HG02840 (cell line): Measurements from ENCODE around the gene GOLGA3.
"Not testable (repeated sequence)": the region's sequence is repeated elsewhere in the genome, so short reads cannot be mapped to it uniquely, and the experiment has no call there.

Experiments used
- ATAC-seq: cut with Tn5 transposase; IDR thresholded peaks from one replicate; pipeline ENCODE4 v1.9.1; 2021; ENCODE audit warnings: mild to moderate bottlenecking, moderate library complexity, moderate number of reproducible peaks; ENCODE audit not compliant: unreplicated experiment, low FRiP score

GOLGA3 gene

GRCh38 chr12:132781938-132782337 lies 46.7 kb downstream of the GOLGA3 start:
- ATAC-seq = no peak

- ATAC-seq = no peak
Observed at GRCh38 chr12:132779781-132780353, 48.8 kb downstream of the GOLGA3 start.

DNA sequence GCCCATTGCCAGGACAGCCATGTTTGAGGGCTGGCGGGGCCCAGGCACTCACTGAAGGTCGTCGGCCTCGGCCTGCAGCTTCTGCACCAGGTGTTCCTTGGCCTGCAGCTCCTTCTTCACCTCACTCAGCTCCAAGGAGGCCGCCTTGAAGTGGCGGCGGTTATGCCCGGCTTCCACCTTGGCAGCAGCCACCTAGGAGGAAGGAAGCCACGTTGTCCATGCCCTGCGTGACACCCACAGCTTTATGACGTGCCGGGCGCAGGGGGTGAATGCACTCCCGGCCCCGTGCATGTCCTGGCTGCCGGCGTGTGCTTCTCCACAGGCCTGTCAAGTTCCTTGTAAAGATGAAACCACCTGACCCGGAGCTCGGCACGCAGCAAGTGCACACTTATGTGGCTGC lies 51.1 kb downstream of the GOLGA3 start:
- no peak for ATAC-seq

DNA sequence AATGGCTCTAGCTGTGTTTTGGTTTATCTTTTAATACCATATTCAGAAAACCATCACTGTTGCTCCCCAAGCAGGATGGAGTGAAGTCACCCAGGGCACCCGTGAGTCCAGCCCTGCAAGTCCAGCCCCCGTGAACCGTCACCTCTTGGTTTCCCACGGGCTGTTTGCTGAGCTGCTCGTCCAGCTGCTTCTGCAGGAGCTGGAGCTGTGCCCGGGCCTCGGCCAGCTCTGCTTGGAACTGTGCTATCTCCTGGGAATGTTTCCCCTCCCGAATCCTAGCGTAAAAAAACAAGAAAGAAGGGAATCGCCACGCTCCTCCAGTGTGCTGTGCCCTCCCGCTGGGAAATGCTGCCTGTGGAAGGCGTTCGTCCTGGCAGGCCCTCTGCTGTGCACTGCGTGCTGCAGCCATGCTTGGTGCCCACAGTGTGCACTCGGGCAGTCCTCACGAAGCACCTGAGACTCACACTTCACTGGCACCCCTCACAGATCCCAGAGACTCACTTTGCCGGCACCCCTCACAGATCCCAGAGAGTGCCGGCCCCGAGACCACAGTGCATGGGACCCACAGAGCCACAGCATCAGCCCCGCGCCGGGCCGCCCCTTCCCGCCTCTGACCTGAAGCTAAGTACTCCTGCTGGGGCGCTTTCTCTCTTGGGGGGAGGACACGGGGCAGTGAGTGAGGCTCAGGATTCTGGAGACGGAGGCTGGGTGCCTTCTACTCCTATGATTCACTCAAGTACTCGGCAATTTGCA lies 51.7 kb downstream of the GOLGA3 start:
- no peak for ATAC-seq

DNA sequence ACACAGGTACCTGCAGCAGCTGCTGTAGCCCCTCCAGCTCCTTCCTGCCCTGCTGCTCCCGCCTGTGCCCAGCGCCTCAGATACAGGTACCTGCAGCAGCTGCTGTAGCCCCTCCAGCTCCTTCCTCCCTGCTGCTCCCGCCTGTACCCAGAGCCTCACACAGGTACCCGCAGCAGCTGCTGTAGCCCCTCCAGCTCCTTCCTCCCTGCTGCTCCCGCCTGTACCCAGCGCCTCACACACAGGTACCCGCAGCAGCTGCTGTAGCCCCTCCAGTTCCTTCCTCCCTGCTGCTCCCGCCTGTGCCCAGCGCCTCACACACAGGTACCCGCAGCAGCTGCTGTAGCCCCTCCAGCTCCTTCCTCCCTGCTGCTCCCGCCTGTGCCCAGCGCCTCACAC lies 52.4 kb downstream of the GOLGA3 start:
- ATAC-seq = not testable (repeated sequence)

- no peak for ATAC-seq
Observed at GRCh38 chr12:132775502-132776229, 53.0 kb downstream of the GOLGA3 start.

DNA sequence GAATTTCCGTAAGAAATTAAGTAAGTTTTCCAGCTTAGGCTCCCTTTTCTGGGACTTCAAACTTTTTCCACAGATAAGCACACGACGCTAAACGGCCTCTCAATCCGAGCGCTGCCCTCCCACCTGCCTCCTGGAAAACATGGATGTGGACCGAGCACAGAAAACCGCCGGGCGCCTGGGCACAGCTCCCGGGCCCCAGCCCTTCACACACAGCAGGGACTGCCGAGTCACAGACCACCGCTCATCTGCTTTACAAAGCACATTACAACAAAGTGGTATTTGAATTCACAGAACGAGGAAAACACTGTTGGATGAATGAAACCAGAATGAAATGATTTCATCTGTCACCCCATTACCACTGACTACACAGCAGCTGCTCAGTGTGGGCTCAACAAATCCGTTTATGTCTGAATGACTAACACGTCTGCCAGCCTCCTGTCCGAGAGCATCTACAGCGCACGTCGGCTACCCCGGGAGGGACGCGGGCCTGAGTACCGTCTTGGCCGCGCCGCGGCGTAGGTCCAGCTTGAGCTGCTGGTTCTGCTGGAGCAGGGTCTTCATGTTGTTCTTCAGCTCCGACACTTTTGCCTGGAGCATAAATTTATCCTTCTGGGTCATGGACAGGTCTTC lies 53.9 kb downstream of the GOLGA3 start:
- no peak for ATAC-seq

DNA sequence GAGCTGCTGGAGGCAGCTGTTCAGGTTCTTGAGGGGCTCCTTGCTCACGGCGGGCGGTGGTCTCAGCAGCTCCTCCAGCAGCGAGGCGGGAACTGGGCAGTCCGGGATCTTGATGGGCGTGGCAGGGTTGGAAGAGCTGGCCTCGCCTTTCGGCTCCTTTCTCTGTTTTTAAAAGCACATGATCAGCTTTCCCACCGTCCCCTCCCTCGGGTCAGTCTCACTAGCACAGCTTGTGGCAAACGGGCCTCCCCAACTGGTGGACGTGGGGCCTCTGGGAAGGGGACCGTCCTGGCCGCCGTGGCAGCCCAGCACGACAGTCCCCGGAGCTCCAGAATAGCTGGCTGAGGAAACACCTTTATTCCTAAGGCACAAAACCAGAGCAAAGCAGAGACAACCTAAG lies 54.5 kb downstream of the GOLGA3 start:
- ATAC-seq = no peak

DNA sequence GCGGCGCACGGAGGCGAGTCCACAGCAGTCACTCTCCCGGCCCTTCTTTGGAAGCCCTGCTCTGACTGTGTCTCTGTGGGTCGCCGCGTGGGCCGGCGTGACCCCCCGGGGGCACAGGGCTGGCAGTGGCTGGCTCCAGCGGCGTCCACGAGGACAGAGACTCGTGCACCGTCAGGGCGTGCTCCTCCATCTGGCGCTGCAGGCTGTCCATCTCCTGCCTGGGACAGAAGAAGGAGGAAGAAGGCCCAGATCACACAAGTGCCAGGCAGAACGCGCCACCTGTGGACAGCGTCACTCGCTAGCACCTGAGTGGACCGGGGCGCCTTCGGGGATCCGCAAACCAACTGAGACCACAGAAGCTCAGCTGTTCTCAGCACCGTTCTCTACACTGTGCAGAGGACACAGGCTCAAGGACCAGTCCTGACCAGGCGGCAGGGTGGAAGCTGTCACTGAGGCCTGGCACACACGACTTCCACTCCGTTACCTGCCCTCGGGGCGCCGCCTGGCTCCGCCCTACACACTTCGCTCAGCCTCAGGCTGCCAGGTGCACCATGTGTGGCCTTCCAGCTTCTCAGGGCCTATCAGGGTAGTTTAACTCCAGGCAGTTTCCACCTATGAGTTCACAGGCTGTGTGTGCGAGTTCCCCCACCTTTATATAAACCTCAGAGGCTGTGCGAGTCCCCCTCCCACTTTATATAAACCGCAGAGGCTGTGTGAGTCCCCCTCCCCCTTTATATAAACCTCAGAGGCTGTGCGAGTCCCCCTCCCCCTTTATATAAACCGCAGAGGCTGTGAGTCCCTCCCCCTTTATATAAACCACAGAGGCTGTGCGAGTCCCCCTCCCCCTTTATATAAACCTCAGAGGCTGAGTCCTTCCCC lies 55.4 kb downstream of the GOLGA3 start:
- ATAC-seq = no peak

- no peak for ATAC-seq
Observed at GRCh38 chr12:132772606-132773005, 56.1 kb downstream of the GOLGA3 start.

DNA sequence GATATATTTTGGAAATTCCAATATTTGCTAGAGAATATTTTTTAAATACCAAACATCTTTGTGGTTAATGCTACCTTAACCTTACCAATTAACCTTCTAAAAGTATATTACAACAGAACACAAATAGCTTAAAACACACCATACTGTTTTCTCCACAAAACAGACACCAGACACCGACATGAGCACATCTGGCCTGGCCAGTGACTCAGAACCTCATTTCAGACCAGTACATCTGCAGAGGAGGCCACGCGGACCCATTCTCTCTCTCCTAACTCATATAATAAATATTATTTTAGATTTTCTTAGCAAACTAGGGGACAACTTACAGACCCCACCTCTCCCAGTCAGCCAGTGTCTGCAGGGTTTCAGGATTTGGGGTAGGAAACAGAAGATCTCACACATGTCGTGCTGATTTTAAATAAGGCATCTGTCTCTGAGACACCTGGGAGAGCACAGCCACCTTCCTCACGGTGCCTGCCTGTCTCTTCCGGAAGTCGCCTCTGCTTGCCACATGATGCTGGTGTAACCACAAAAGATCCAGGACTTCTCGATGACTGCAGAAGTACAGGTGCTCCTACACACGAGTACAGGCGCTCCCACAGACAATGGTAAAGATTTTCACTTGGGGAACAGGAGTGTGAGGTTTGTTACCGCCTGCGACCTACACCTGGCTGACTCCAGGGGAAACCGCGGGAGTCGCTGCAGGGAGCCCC lies 57.4 kb downstream of the GOLGA3 start:
- ATAC-seq = peak; percentile 38

GRCh38 chr12:132766380-132767085 lies 62.1 kb downstream of the GOLGA3 start:
- no peak for ATAC-seq

GRCh38 chr12:132765361-132765760 lies 63.3 kb downstream of the GOLGA3 start:
- no peak for ATAC-seq

GRCh38 chr12:132764231-132764630 lies 64.4 kb downstream of the GOLGA3 start:
- no peak for ATAC-seq

DNA sequence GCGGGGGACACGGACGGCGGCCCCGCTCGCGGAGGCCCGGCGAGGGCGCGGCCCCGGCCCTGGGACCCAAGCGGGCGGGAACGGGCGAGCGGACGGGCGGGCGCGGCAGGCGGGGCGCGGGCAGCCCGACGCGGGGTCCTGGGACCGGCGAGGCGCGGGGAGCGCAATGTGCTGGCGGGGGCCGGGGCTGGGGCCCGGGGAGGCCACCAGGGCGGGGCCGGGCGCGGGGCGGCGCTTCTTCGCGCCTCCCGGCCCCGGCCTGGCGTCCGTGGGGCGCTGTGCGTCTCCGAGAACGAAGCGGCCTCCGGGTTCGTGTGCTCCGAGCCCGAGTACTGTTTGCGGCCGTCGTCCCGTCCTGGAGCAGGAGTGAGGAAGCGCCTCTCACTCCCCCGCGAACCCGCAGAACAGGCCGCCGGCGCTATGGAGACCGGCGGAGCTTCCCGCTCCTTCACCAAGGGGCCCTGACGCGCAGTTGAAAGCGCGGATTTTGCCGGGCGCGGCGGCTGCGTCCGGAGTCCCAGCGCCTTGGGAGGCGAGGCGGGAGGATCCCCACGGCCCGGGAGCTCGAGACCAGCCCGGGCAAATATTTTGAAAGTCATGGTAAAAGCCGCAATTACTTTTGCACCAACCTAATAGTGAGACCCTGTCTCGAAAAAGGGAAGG lies 66.6 kb downstream of the GOLGA3 start:
- peak; percentile 62 for ATAC-seq

- ATAC-seq = peak; percentile 27
Observed at GRCh38 chr12:132761032-132761920, 67.4 kb downstream of the GOLGA3 start, which contains the start of gene ANKLE2. Gene ANKLE2, minus strand, starts transcription at chr12:132761832. Its CDS starts 34 bp downstream, at chr12:132761798.

DNA sequence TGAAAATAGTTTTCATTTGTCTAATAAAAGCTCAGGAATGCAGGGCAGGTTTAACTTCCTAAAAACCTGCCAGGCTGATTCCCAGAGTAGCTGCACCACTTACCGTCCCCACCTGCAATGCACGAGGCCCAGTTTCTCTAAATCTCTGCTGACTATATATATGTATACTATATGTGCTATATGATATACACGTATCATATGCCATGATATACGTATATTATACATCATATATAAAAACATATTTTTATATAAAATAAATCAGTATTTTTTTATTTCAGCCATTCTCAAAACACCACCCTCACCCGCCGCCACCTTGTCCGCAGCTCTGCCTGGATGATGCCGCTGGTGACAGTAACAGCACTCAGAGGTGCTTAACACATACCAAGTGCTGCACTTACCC lies 69.3 kb downstream of the GOLGA3 start:
- no peak for ATAC-seq
